HG03575 (cell line): Measurements from ENCODE around the gene SELENOH.

ENCODE experiments used
- ATAC-seq: cut with Tn5 transposase; IDR thresholded peaks from one replicate; pipeline ENCODE4 v1.9.1; 2021; ENCODE audit not compliant: unreplicated experiment, insufficient number of reproducible peaks, low FRiP score; ENCODE audit errors: extremely low read depth

The SELENOH gene

GRCh38 chr11:57776031-57776521, 34.8 kb downstream of the SELENOH start:
- no peak for ATAC-seq

GRCh38 chr11:57776577-57777210, 35.4 kb downstream of the SELENOH start:
- no peak for ATAC-seq

GRCh38 chr11:57777969-57778317, 36.7 kb downstream of the SELENOH start:
- no peak for ATAC-seq

GRCh38 chr11:57778318-57779037, 37.2 kb downstream of the SELENOH start:
- no peak for ATAC-seq

- no peak for ATAC-seq
Measured at GRCh38 chr11:57779276-57779675, 38.0 kb downstream of the SELENOH start.

GRCh38 chr11:57781529-57781943, 40.2 kb downstream of the SELENOH start:
- ATAC-seq = no peak

GRCh38 chr11:57785072-57785471, 43.8 kb downstream of the SELENOH start:
- no peak for ATAC-seq

GRCh38 chr11:57786436-57786835, 45.1 kb downstream of the SELENOH start:
- ATAC-seq = no peak

GRCh38 chr11:57787006-57787604, 45.8 kb downstream of the SELENOH start:
- ATAC-seq = no peak

- ATAC-seq = no peak
Measured at GRCh38 chr11:57787920-57788702, 46.8 kb downstream of the SELENOH start.

GRCh38 chr11:57788703-57789088, 47.4 kb downstream of the SELENOH start:
- ATAC-seq = no peak

GRCh38 chr11:57791321-57792059, 50.2 kb downstream of the SELENOH start:
- ATAC-seq = no peak

- peak; percentile 92 for ATAC-seq
Measured at GRCh38 chr11:57792060-57792541, 50.8 kb downstream of the SELENOH start.

GRCh38 chr11:57792870-57793269, 51.6 kb downstream of the SELENOH start:
- ATAC-seq = no peak
